ENCODE results near the gene E2F4.

GRCh38 chr16:67227567-67227921, 35.6 kb downstream of the E2F4 start:
- TF ChIP-seq, protein P1, sequence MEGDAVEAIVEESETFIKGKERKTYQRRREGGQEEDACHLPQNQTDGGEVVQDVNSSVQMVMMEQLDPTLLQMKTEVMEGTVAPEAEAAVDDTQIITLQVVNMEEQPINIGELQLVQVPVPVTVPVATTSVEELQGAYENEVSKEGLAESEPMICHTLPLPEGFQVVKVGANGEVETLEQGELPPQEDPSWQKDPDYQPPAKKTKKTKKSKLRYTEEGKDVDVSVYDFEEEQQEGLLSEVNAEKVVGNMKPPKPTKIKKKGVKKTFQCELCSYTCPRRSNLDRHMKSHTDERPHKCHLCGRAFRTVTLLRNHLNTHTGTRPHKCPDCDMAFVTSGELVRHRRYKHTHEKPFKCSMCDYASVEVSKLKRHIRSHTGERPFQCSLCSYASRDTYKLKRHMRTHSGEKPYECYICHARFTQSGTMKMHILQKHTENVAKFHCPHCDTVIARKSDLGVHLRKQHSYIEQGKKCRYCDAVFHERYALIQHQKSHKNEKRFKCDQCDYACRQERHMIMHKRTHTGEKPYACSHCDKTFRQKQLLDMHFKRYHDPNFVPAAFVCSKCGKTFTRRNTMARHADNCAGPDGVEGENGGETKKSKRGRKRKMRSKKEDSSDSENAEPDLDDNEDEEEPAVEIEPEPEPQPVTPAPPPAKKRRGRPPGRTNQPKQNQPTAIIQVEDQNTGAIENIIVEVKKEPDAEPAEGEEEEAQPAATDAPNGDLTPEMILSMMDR (IDR thresholded peaks at IDR 0.05; ENCODE audit: insufficient read depth, low read length, poor library complexity, severe bottlenecking), result no peak
- TF ChIP-seq EZH2phosphoT487 (conservative IDR thresholded peaks at IDR 0.05; ENCODE audit: low read length), result no peak

All from SU-DHL-6 (cell line).